GM18861 (cell line): Measurements from ENCODE around the gene MYO15A.
"Not testable (repeated sequence)": the region's sequence is repeated elsewhere in the genome, so short reads cannot be mapped to it uniquely, and the experiment has no call there.

Source experiments
- ATAC-seq: cut with Tn5 transposase; IDR thresholded peaks from one replicate; pipeline ENCODE4 v1.9.1; 2021; ENCODE audit not compliant: unreplicated experiment

The MYO15A gene

DNA sequence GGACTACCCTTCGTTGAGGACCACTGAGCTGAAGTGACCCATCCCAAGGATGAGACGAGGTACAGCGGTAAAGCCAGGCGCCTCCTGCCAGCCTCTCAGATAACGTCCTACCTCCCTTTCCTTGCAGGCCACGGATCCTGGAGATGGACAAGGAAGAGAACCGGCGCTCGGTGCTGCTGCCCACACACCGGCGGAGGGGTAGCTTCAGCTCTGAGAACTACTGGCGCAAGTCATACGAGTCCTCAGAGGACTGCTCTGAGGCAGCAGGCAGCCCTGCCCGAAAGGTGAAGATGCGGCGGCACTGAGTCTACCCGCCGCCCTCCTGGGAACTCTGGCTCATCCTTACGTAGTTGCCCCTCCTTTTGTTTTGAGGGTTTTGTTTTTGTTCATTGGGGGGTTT is 99.5 kb downstream of the MYO15A start:
- ATAC-seq = no peak

DNA sequence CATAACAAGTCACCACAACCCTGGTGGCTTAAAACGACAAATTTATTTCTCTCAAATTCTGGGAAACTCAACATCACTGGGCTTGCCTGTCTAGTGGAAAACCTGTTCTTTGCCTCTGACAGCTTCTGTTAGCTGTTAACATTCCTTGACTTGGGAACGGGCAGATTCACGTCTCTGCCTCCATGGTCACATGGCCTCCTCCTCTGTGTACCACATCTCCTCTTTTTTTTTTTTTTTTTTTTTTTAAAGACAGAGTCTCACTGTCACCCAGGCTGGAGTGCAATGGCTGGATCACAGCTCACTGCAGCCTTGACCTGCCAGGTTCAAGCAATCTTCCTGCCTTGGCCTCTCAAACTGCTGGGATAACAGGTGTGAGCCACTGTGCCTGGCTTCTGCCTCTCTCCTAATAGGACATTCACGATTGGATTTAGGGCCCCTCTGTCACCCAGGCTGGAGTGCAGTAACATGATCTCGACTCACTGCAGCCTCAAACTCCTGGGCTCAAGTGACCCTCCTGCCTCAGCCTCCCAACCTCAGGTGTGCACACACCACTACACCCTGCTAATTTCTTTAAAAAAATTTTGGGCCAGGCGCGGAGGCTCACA is 105.2 kb downstream of the MYO15A start:
- no peak for ATAC-seq

DNA sequence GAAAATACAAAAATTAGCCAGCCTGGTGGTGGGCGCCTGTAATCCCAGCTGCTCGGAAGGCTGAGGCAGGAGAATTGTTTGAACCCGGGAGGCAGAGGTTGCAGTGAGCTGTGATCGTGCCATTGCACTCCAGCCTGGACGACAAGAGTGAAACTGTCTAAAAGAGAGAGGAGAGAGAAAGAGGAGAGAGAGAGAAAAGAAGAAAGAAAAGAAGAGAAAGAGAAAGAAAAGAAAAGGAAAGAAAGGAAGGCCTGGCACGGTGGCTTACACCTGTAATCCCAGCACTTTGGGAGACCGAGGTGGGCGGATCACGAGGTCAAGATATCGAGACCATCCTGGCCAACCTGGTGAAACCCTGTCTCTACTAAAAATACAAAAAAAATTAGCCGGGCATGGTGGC is 108.3 kb downstream of the MYO15A start:
- ATAC-seq = not testable (repeated sequence)

DNA sequence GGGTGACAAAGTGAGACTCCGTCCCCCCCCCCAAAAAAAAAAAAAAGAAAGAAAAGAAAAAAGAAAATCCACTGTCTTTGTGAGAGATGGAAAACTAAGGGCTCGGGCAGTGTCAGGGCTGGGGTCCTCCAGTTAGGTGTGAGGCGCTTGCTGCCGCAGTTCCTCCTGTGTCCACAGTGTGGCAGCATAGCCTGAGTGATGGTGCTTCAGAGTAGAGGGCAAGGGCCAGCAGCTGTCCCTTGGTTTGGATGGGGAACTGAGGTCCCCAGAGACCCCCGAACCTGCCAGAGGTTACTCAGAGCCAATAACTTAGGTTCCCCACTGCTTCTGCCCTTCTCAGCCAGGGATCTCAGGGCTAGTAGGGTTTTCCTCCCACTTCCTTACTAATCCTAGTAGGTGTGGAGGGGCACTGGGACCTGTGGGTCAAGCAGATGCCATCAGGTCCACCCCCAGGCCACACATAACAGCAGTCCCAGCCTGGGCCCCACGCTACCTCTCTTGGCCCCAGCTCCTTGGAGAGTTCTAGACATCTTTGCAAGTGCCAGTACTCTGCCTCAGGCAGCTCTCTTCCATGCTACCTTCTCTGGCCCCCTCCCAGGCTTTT is 109.0 kb downstream of the MYO15A start:
- no peak for ATAC-seq

DNA sequence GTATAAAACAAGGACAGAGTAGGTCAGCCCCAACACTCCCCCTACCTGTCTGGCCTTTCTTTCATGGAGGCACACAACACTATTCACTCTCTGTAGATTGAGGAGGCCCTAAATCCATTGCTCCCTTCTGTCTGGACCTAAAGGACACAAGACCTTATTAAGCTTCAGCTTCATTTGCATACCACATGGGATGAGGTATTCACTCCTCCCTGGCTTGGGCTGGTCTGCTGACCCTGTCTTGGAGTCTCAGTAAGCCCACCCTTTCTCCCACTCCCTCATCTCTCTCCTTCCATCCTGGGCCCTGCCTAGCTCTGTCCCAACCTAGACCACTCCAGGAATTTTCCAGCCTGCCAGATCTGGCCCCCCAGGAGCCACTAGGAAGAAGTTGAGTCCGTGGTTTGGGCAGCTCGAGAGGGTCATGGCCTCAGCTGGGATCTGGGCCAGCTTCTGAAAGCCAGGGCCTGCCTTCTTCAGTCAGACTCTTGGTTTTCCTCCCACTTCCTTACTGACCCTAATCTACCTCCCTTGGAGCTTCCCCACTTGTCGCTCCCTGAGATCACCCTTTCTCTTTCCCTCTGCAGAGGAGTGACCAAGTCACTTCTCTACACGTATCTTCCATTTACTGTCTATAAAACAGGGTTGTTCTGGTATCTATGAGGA is 110.3 kb downstream of the MYO15A start:
- ATAC-seq = no peak

DNA sequence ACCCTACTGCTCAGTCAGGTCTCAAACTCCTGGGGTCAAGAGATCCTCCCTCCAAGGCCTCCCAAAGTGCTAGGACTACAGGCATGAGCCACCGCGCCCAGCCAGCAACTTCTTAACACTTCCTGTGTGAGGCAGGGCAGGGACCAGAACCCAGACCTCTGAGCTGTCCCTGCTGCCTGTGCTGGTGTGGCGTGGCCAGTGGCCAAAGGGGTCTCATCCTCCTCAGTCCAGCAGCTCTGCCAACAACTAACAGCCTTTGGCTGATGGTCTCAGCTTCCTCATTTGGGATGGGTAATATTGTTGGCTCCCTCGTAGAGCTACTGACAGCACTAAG is 115.5 kb downstream of the MYO15A start:
- ATAC-seq = no peak

DNA sequence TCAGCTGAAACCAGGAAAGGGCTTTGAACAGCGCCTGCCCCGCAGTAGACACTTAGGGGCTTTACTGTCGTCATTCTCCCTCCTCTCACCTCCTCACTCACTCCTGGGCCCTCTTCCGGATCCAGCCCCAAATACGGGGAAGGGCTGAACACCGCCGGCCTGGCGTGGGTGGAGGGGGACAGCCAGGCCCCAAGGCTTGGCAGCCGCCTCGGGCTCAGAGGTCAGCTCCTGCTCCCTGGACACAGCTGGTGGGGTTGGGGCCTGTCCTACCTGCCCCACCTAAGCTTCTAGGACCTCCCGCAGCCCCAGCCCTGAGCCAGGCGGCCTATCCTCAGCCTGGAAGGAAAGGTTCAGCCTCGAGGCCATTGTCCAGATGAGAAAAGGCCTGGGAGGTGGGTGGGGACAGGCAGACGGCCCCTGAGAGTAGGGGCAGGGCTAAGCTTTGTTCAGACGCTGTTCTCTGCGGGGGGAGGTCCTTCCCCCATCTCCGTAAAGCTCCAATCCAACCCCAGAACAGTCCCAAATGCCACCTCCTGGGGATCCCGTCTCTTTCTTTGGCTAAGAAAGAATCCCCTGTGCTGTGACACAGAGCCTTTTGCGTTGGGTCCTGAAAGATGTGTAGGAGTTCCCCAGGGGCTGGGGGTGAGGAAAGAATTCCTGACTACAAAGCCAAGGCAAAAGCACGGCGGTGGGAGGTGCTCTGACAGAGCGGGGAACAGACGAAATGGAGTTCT is 116.0 kb downstream of the MYO15A start:
- ATAC-seq = no peak

DNA sequence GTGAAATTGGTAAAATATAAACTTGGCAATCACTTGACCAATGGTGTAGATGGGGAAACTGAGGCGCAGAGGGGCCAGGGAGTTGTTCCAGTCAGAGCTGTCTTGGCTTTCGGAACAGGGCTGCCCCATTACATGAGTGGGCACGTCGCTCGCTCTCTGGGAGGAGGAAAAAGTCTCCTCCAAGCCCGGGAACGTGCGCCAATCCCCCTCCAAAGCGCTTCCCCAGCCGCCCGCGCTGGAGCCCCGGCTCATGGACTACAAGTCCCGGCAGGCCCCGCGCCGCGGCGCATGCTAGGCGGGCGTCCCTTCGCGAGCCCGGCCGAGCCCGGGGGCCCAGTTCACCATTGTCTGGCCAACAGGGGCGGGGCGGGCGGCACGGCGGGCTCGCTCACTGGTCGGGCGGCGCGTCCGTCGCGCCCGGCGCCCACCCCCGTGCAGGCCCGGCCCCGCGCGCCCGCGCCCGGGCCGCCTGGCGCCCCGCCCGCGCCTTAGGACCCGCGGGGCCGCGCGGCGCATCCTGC is 116.6 kb downstream of the MYO15A start, which contains the start of gene LLGL1:
TSS of gene LLGL1 (plus strand) at position 515 of the 521 bp plus-strand sequence. CDS start 48 bp downstream, outside the sequence.
- ATAC-seq = peak; percentile 79

DNA sequence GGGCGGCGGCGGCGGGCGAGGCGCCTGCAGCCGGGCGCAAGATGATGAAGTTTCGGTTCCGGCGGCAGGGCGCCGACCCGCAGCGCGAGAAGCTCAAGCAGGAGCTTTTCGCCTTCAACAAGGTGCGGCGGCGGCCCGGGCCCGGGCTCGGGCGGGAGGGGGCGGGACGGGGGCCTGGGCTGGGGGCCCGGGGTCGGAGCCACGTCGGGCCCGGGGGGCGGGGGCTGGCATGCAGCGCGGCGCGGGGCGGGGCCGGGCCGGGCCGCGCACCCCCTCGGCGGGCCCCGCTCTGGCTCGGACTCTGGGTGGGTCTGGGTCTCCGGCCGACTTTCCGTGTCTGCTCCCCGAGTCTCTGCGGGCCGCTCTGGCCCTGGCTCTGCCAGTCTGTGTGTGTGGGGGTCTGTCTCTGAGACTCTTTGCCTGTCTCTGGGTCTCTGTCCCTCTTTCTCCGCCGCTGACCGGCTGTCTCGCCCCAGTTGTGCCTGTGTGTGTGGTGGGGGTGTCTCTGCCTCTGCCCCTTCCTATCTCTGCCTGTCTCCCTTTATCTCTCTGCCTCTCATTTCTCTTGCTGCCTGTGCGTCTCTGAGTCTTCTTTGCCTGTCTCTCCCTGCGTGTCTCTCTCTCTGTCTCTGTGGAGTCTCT is 117.2 kb downstream of the MYO15A start:
- ATAC-seq = peak; percentile 5

DNA sequence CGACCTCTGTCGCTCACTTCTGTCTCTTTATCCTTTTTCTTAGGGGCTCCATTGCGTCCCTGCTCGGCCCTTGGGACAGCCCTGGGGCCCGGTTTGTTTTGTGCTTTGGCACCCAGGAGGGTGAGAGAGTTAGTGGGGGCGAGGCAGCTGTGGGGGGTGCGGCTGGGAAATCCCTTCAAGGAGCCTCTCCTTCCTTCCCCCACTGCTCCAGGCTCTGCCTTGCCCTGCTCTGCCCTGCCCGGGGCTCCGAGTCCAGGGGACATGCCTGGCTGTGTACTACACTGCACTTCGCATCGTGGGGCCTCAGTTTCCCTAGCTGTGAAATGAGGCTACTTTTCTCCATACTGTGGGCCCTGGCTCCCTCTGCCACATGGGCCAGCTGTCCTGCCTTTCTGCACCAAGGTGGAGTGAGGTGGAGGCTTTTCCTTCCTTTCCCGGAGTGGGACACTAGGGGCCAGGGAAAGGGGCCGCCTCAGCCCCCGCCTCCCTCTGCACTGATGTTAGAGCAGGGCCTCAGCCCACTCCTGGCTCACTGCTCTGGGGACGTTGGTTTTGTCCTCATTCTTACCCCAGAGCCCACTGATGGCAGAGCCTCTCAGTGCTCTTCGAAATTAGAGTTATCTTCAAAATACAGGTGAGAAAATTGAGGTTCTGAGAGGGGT is 117.9 kb downstream of the MYO15A start:
- no peak for ATAC-seq

DNA sequence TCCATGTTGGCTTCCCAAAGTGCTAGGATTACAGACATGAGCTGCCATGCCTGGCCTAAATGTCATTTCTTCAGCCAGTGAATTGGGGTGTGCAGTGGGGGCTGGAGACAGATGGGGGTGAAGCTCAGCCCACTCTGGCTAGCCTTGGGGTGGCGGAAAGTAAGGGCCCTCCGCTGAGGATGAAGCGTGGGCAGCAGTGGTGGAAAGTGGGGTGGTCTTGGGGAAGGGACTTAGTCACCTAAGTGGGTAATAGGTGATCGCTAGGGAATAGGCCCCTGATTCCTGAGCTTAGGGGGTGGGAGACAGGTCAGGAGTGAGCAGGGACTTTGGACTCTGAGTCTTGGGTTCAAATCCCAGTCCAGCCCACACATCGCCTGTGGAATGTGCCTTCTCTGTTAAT is 119.1 kb downstream of the MYO15A start:
- no peak for ATAC-seq

DNA sequence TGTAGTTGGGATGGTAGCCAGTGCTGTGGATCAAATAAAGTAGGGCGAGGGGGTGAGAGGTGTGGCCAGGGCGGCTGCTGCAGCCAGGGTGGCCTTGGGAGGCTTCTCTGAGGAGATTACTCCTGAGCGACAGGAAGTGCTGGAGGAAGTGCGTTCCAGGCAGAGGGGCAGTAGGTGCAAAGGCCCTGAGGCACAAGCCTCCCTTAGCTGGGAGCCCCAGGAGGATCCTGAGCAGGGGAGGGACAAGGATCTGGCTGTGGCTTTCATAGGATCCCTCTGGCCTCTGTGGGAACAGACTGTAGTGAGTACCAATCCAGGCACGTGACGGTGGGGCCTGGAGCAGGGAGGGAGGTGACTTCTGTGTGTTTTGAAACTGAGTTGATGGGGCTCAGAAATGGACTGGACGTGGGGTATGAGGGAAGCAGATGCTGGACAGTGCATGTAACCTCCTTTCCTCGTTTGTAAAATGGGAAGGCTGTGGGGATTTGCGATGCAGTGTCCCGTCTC is 119.7 kb downstream of the MYO15A start:
- ATAC-seq = no peak

DNA sequence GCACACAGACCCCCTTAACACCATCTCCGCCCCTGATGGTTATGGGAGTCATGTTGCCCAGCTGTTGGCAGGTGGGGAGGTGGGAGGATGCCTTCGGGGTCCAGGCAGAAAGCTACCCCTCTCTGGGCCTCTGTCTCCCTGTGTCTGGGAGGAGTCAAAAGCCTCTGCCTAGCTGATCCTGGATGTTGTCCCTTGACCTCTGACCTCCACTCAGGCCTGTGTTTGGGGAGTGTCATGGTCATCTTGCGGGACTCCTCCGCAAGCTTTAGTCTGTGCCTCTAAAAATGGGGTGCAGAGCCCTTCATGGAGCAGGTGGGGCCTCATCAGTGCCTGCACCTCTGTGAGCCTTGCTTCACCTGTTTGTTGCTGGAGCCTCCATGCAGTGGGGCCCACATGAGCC is 120.7 kb downstream of the MYO15A start:
- no peak for ATAC-seq
